Cortex of kidney (tissue), 1 donor: ENCODE results near the gene VDAC2.
"Not testable (repeated sequence)": the region's sequence is repeated elsewhere in the genome, so short reads cannot be mapped to it uniquely, and the experiment has no call there.

Experiments used
- DNase-seq: peaks from one replicate; lab custom pipeline; 2025; lab: John Stamatoyannopoulos, UW

VDAC2 gene

DNA sequence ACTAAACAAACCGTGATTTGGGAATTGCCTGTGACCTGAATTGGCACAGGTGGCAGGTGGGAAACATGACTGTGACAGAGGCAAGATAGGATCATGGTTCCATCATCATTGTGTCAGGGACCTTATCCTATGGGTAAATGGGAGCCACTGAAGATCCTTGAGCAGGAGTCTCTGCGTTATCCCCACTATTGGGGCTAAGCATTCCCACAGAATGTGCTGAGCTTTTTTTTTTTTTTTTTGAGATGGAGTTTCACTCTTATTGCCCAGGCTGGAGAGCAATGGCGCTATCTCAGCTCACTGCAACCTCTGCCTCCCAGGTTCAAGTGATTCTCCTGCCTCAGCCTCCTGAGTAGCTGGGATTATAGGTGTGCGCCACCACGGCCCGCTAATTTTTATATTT lies 10.6 kb upstream of the VDAC2 start:
- DNase-seq, result not testable (repeated sequence)

DNA sequence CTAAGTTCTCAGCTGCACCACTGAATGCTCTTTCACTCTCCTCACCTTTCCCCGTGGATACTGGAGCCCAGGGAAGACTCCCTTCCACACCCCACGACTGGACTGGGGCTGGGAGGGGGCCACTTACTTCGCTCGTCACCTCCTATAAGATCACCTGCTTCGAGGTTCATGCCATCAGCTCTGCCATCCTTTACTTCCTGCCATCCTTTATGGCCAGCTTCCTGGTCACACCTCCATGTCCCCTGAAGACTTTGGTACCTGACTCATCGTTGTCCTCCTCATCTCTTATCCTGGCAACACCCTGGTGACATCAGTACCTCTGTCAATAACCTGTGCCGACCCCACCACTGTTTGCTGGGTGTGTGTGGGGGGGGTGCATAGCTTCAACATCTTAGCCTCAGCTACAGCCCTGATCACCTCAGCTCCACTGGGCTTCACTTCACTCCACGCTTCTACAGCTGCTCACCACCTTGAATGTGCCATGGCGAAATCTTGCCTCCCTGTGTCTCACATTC lies 8.7 kb upstream of the VDAC2 start:
- no peak for DNase-seq

DNA sequence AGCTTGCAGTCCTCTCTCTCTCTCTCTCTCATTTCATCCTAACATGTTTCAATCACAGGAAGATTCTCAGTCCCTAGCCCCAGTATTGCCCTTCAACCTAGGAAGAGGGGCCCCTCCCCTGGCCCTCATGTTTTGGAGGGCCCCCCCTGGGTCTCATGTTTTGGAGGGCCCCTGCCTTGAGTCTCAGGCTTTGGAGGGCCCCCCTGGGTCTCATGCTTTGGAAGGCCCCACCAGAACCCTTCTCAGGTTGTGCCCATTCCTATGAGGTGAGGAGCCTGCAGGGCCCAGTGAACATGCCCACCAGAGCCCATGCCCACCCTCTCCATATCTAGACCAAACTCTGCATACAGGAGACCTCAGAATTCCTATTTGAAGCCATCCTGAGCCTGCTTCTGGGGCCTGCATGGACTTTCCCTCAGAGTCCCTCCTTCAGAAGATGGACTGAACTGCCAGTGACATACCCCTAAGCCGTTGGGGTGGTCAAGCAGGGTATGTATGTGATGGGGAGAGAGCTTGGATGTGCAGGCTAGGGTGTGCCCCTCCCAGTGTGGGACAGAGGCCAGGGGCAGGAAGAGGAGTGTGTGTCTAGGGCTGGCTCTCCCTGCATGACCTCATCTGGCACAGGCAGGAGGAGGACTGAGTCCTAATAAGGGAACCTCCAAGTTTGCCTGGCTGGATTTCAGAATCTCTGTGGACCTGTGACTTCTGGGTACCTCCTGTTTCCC lies 8.1 kb upstream of the VDAC2 start:
- no peak for DNase-seq

DNA sequence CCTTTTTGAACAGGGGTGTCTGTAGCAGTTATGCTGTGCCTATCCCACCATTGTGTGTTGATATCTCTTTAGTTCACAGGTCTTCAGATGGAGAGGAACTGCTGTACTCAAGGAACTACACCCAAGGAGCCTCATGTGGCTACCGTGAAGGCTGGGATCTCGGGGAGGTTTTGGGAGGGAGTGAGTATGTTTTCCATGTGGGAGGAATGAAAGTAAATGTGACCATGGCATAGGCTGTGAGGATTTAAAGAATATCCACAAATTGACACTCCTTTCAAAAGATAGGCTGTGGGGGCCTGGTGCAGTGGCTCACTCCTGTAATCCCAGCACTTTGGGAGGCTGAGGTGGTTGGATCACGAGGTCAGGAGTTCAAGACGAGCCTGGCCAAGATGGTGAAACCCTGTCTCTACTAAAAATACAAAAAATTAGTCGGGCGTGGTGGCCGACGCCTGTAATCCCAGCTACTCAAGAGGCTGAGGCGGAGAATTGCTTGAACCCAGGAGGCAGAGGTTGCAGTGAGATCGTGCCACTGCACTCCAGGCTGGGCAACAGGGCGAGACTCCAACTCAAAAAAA lies 7.5 kb upstream of the VDAC2 start:
- DNase-seq, result not testable (repeated sequence)

DNA sequence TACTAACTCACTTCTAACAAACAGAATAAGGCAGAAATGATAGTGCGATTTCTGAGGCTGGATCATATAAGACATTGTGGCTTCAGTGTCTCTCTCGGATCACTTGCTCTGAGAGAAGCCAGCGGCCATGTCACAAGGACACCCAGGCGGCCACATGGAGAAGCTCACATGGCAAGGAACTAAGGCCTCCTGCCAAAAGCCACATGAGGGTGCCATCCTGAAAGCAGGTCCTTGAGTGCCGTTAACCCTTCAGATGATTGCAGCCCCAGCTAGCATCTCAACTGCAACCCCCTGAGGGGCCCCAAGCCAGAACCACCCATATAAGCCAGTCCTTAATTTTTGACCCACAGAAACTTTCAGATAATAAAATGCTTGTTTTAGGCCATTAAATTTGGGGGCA lies 6.9 kb upstream of the VDAC2 start:
- no peak for DNase-seq

DNA sequence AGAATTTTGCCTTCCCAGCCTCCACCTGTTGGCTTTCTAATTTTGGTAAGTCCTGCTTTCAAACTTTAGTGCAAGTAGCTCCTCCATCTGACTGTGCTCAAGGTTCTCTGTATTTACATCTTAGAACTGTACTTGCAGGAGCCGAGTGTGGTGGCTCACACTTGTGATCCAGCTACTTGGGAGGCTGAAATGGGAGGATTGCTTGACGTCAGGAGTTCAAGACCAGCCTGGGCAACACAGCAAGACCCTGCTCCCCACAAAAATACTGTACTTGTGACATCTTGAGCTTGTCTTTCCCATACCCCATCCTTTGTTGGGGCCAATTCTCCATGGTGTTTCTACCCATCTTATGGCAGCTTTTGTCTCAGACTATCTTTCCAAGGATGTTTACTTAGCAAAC lies 4.7 kb upstream of the VDAC2 start:
- DNase-seq, result no peak

DNA sequence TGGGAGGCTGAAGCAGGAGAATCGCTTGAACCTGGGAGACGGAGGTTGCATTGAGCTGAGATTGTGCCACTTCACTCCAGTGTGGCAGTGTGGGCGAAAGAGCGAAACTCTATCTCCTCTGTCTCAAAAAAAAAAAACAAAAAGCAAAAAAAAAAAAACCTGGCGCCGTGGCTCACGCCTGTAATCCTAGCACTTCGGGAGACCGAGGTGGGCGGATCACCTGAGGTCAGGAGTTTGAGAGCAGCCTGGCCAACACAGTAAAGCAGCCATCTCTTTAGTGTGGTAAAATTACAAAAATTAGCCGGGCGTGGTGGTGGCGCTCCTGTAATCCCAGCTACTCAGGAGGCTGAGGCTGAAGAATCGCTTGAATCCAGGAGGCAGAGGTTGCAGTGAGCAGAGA lies 4.0 kb upstream of the VDAC2 start:
- not testable (repeated sequence) for DNase-seq

DNA sequence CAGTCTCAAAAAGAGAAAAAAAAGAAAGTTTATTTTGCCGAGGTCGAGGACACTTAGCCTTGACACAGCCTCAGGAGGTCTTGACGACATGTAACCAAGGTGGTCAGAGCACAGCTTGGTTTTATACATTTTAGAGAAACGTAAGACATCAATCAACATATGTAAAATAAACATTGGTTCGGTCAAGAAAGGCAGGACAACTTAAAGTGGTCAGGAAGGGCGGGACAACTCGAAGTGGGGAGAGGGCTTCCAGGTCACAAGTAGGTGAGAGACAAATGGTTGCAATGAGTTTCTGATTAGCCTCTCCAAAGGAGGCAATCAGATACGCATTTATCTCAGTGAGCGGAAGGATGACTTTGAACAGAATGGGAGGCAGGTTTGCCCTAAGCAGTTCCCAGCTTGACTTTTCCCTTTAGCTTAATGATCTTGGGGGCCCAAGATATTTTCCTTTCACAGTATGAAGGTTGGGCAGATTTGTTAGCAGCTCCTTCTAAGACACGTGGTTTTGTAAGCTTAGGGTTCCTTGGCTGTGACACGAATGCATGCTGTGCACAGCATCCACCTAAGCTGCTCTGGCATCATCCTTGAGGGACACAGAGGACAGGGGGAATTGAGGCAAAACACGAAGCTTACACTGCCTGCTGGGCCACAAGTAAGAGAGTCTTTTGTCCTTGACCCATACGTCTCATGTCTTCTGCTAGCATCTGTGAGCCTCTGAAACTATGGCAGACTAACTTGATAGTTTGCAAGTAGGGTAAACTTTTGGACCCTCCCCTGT lies 3.3 kb upstream of the VDAC2 start:
- no peak for DNase-seq

DNA sequence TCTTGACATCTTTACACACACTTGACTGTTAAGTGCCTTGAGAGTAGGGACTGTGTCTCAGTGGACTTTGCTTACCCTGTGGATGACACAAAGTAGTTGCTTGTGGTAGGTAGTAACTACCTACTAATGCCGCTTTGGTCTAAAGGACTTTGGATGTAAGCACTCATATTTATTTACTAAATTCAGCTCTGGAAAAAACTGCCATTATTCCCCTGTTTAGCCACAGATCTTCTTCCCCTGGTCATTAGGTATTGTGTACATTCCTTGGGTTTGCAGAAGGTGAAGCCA lies 2.8 kb upstream of the VDAC2 start:
- no peak for DNase-seq

DNA sequence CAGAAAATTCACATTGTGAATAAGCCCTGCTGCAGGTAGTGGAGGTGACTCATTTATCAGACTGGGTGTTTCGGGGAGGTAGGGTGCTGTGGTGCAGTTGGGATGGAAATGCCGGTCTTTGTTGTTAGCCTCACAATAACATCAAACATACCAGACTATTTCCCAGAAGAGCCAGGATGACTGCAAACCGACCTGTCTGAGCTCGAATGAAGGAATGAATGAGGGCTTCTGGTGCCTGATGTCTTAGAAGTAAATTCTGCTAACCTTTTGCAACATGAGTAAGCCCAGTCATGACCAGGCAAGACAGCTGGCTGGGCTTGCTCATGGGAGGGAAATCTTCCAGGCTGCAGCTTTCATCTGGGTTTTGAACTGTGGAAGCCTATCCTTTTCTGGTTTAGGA lies 2.4 kb upstream of the VDAC2 start:
- no peak for DNase-seq

DNA sequence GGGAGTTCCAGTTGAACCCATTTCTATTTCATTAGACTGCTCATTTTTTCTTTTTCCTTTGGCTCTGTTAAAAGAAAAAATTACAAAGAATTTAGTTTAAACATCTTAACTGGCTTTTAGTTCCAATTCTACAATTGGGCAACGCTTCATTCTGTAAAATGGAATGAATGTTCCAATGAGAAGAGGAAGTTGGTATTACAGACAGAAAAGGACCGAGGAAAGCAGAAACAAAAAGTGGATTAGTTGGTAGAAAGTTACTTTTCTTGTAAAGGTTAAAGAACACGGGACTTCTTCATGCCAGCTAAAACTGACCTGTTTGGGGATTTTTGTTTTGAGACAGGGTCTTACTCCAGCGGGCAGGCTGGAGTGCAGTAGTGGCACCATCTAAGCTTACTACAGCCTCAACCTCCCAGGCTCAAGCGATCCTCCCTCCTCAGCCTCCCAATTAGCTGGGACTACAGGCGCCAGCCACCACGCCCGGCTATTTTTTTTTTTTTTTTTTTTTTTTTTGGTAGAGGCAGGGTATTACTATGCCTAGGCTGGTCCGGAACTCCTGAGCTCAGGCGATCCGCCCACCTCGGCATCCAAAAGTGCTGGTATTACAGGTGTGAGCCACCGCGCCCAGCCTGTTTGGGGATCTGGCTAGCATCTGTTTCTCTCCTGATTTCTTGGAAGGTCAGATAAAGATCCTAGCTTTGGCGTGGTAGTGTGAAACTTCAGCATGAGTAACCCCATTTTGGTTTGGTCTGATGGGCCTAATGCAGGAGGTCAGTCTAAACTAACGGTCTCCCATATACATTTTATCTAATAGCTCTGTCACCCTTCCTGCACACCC lies 1.3 kb upstream of the VDAC2 start:
- DNase-seq, result no peak

DNA sequence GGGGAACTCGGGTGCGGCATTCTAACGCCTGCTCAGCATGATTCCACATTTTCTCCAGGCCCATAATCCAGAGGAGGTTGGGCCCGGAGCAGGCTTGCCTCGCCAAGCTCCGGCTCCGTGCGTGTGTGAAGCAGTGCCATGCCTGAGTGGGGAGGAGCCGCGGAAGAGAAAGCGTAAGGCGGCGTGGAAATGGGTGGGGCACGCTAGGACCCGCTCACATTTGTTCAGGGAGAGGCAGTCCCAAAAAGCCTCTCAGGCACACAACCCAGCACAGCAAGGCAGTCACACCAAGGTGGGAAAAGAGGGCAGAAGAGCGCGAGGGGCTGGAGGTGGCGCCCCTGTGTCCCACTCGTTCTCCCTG lies 695 bp upstream of the VDAC2 start:
- no peak for DNase-seq

DNA sequence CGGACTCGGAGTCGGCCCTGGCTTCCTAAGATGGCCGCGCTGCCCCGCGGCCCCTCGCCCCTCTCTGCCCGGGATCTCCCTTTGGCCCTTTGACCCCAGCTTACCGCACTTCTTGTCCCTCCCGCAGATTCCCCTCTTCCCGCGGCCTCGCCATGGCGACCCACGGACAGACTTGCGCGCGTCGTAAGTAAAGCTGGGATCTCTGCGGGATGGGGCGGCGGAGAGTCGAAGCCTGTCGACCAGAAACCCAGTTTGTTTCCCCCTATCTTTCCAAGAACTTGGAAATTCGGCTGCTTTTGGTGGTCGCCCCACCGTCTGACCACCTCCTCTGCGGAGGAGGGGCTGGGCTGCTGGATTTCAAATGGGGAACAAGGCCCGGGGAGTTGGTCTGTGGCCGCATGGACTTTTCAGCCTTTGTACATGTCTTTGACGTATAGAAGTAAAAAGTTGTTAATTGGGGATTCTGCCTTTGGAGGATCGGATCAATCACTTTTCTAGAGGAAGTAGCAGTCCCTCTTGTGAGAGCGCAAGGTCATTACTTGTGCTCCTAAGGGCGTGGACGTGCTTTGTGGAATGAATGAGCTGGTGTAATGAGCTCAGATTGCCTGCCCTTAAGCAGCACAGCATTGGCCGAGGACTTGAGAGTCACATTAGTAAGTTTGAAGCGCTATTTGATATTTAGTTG lies 553 bp downstream of the VDAC2 start:
- DNase-seq, result no peak

DNA sequence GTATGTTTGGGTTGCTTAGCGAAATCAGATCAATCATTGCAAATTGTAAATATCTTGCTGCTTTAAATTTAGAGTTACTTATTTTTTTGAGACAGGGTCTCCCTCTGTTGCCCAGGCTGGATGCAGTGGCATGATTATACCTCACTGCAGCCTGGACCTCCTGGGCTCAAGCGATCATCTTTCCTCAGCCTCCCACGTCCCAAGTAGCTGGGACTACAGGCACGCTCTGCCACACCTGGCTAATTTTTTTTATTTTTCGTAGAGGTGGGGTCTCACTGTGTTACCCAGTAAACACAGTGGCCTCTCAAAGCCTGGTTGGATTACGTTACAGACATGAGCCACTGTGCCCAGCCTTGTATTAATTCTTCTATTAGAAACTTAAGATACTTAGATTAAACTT lies 1.7 kb downstream of the VDAC2 start:
- DNase-seq, result no peak

DNA sequence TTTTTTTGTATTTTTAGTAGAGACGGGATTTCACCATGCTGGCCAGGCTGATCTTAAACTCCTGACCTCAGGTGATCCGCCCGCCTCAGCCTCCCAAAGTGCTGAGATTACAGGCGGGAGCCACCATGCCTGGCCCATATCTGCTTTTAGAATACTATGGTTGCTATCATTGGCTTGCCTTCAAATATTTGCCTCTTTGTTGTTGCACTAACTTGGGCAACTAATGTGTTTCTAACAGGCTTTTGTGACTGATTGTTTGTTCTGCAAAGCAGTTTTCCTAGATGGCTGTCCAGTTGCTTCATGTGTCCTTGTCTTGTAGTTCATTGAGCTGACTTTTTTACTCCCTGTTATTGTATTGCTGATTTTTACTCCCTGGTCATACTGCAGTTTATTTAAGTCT lies 9.7 kb downstream of the VDAC2 start:
- DNase-seq, result no peak

DNA sequence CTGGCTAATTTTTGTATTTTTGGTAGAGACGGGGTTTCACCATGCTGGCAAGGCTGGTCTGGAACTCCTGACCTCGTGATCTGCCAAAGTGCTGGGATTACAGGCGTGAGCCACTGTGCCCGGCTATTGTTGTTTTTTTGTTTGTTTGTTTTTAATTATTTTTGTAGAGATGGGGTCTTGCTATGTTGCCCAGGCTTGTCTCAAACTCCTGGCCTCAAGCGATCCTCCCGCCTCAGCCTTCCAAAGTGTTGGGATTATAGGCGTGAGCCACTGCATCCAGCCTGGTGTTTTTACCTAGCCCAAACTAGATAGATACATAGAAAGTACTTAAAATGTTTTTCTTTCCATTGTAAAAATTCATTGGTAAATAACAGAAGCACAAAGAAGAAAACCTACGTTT lies 10.9 kb downstream of the VDAC2 start:
- not testable (repeated sequence) for DNase-seq

DNA sequence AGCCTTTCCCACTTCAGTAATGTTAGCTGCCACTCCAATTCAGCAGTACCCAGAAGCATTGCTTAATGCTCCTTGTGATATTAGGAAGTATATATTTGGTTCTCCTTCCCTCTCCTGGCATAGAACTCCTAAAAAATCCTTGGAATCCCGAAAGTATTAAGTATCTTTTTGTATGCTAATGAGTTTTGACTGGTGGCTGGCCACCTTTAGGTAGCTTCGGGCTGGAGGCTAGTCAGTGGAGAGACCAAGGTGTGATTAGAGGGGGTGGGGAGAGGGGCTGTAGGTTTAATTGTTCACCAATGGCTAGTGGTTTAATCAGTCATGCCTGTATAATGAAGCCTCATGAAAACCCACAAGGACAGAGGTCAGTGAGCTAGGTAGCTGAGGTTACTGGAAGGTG lies 12.9 kb downstream of the VDAC2 start:
- DNase-seq, result no peak

DNA sequence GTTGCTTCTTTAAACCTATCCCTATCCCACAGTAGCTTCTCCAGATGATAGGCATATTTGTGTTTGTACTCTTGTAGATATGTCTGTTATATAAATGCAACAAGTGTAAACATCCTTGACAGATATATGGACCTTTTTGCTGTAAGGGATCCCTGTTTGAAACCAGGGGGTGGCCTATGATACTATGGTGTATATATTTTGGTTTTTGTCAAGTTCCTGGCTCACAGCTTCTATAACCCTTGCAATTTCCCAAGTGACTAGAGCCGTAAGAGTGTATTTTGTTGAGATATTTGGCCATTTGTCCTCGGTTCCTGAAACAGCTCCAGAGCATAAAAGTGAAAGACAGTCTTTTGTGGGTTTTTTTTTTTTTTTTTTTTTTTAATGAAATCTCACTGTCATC lies 15.5 kb downstream of the VDAC2 start:
- DNase-seq, result no peak

DNA sequence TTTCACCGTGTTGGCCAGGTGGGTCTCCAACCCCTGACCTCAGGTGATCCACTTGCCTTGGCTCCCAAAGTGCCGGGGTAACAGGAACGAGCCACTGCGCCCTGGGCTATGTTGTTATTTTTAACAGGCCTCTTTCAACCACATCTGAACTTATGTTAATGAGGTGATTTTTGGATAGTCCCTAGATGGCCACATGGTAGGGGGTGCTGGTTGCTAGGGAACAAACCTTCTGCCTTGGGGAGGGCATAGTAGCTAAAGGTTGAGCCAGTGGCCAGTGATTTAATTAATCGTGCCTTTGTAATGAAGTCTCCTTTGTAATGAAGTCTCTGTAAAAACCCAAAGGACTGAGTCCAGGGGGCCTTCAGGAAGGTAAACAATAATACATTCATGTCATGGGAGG lies 16.1 kb downstream of the VDAC2 start:
- no peak for DNase-seq

DNA sequence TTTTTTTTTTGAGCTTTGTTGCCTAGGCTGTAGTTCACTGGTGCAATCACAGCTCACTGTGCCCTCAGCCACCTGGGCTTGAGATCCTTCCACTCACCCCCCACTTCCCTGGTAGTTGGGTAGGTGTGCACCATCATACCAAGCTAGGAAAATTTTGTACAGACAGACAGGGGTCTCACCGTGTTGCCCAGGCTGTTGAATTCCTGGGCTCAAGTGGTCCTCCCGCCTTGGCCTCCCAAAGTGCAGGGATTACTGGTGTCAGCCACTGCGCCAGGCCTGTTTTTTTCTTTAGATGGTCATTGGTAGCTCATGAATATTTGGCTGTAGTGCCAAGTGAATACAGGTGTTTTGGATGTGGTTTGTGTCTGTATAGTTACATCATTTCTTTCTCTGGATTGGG lies 17.7 kb downstream of the VDAC2 start:
- no peak for DNase-seq

DNA sequence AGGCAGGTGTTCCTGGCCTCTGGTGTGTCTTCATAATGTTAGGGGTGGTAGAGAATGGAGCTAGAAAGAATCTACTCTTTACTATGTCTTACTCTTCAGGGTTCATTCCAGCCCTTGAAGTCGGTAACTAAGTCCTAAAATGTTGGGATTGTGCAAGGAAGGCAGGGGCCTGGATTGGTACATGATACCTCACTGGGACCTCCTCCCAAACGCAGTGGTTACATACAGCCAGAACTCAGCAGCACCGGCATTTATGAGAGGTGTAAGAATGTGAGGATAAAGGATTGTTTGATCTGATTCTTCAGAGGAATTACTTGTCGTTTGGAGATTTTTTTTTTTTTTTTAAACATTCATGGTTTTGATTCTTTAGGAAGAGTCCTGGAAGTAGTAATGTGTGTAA lies 18.2 kb downstream of the VDAC2 start:
- no peak for DNase-seq

DNA sequence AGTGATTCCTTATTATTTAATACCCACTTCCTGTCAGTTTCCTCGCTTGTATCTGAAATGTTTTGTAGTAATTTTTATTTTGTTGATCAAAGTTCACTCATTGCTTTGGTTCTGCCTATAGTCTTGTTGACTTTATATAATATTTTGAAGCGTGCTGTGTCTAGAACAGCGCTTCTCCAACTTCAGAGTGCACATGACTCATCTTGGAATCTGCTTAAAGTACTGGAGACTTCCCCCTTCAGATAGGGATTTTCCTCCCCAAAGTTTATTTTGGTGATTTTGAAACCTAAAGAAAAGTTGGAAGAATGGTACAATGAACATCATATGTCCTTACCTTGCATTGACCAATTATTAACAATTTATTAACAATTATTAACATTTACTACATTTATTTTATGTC lies 19.4 kb downstream of the VDAC2 start:
- no peak for DNase-seq
